Stimulated activated naive B cell treated with anti-CD40 and anti-IgM and Interleukin-4, amounts not matched to agents 10 μg/mL and 1 μg/mL and 100 μg/mL, for 72 hours (primary cell): ENCODE measurements around the gene TMEM39B.
"Not testable (repeated sequence)": the region's sequence is repeated elsewhere in the genome, so short reads cannot be mapped to it uniquely, and the experiment has no call there.

Experiments
- ATAC-seq, 2 donors: fragments of 150-1000 bp; cut with Tn5 transposase; replicated peaks; 2 replicates each; pipeline ENCODE4 v1.10.0; 2021; ENCODE audit warnings: moderate library complexity in 1 of 2
- DNase-seq: peaks from one replicate; pipeline ENCODE4 v3.0.0; 2021
- H3K27ac Mint-ChIP-seq: one replicate; pipeline ENCODE4 v1.8.0; 2022; ENCODE audit warnings: mild to moderate bottlenecking, mixed read lengths
- H3K27me3 Mint-ChIP-seq, 2 donors: one replicate each; pipeline ENCODE4 v1.8.0; 2022; ENCODE audit warnings: mixed read lengths in 2 of 2
- H3K36me3 Mint-ChIP-seq, 2 donors: one replicate each; pipeline ENCODE4 v1.8.0; 2022; ENCODE audit warnings: mixed read lengths in 2 of 2, mild to moderate bottlenecking in 1 of 2
- H3K4me1 Mint-ChIP-seq, 2 donors: one replicate each; pipeline ENCODE4 v1.8.0; 2022; ENCODE audit warnings: mixed read lengths in 2 of 2, mild to moderate bottlenecking in 1 of 2
- H3K4me3 Mint-ChIP-seq, 2 donors: one replicate each; pipeline ENCODE4 v1.8.0; 2022; ENCODE audit warnings: mild to moderate bottlenecking in 2 of 2, mixed read lengths in 2 of 2, moderate library complexity in 1 of 2
- H3K9me3 Mint-ChIP-seq, 2 donors: one replicate each; pipeline ENCODE4 v1.8.0; 2022; ENCODE audit warnings: mixed read lengths in 2 of 2, mild to moderate bottlenecking in 1 of 2

Gene TMEM39B

DNA sequence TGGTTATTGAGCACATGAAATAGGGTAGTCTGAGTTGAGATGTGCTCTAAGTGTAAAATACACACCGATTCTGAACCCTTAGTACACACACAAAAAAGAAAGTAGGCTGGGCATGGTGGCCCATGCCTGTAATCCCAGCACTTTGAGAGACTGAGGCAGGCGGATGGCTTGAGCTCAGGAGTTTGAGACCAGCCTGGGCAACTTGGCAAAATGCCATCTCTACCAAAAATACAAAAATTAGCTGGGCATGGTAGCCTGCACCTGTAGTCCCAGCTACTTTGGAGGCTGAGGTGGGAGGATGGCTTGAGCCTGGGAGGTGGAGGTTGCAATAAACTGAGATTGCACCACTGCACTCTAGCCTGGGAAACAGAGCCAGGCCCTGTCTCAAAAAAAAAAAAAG lies 13.6 kb downstream of the TMEM39B start:
- Mint-ChIP-seq H3K4me1 (peaks cover 6 to 21% of the 10 kb centered on the region in 2 donors), H3K36me3 (peaks cover 28 to 45% of the 10 kb centered on the region in 2 donors)
- not testable (repeated sequence) for H3K4me3 Mint-ChIP-seq, H3K9me3 Mint-ChIP-seq, H3K27ac Mint-ChIP-seq, ATAC-seq, DNase-seq, H3K27me3 Mint-ChIP-seq

DNA sequence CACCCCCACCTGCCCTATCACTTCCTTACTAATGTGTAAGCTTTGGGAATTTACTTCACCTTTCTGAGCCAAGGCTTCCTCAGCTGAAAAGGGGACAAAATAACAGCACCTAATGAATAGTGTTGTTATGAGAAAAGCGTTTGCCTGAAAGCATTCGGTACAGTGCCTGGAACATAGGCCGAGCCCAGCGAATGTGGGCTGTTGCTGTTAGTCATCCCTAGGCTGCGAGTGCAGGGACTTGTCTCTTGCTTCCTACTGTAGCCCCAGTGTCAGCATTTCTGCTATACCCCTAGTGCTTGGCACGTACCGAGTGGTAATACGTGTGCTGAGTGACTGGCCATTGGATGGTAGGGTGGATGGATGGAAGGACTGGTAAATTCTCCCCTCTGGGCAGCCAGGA lies 18.4 kb downstream of the TMEM39B start:
- no peaks in the 10 kb centered on the region for H3K9me3 Mint-ChIP-seq
- DNase-seq: no peak
- ATAC-seq: no peak
- H3K27me3 Mint-ChIP-seq: no peaks in the 10 kb centered on the region
- H3K4me3 Mint-ChIP-seq: no peak overlapping the region
- no peak overlapping the region for H3K27ac Mint-ChIP-seq
- no peaks in the 10 kb centered on the region for H3K4me1 Mint-ChIP-seq
- H3K36me3 Mint-ChIP-seq: peaks cover 33 to 40% of the 10 kb centered on the region in 2 donors

DNA sequence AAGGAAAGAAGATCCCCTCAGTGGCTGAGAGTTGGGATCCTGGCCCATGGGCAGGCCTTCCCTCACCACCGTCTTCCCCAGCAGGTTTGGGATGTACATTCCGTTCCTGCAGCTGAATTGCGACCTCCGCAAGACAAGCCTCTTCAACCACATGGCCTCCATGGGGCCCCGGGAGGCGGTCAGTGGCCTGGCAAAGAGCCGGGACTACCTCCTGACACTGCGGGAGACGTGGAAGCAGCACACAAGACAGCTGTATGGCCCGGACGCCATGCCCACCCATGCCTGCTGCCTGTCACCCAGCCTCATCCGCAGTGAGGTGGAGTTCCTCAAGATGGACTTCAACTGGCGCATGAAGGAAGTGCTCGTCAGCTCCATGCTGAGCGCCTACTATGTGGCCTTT lies 18.9 kb downstream of the TMEM39B start:
- Mint-ChIP-seq H3K27me3 (no peaks in the 10 kb centered on the region), H3K4me1 (no peaks in the 10 kb centered on the region), H3K4me3 (no peak overlapping the region), H3K27ac (no peak overlapping the region), H3K9me3 (no peaks in the 10 kb centered on the region), H3K36me3 (peaks cover 29 to 36% of the 10 kb centered on the region in 2 donors)
- ATAC-seq: no peak
- DNase-seq: no peak

DNA sequence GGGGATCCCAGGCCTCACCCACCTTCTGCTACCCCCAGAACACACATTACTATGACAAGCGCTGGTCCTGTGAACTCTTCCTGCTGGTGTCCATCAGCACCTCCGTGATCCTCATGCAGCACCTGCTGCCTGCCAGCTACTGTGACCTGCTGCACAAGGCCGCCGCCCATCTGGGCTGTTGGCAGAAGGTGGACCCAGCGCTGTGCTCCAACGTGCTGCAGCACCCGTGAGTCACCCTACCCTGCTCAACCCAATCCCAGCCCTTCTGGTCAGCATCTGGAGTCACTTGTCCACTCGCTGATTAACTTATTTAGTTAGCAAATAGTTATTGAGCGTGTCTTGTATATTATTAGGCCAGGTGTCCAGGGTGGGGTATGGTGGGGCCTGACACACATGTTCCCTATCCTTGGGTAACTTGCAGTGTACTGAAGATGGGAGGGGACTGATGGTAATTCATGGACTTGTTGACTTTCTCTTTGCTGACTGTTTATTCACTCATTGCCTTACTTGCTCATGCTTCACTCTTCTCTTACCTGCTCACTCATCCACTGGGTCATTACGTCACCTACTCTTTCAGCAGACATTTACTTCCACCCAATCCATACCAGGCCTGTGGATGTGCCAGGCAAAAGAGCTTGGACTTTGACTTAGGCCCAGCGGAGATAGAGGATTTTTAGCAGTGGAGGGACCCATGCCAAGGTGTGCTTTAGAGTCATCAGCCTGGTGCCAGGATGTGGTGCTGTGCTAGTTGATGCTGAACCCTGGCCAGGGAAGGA lies 22.2 kb downstream of the TMEM39B start:
- Mint-ChIP-seq H3K27ac (peak overlapping the region; percentile 38), H3K9me3 (no peaks in the 10 kb centered on the region), H3K27me3 (no peaks in the 10 kb centered on the region), H3K36me3 (peaks cover 41 to 43% of the 10 kb centered on the region in 2 donors), H3K4me1 (no peaks in the 10 kb centered on the region), H3K4me3 (no peak overlapping the region)
- ATAC-seq (no peak), DNase-seq (no peak)

DNA sequence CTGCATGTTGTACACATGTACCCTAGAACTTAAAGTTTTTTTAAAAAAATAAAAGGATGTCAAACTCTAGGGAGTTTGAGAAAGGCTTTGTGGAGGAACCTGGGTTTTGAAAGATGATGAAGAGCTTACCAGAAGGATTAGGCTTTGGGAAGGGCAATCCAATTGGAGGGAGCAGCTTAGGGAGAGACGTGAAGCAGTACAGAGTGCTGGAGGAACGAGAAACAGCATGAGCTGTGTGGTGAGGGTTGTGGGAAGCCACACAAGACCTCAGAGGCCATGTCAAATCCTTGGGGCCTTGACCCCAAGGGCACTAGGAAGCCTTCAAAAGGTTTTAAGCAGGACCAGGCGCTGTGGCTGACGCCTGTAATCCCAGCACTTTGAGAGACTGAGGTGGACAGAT lies 26.7 kb downstream of the TMEM39B start:
- no peak overlapping the region for H3K27ac Mint-ChIP-seq
- H3K36me3 Mint-ChIP-seq: peaks cover 44 to 52% of the 10 kb centered on the region in 2 donors
- no peaks in the 10 kb centered on the region for H3K4me1 Mint-ChIP-seq
- DNase-seq (no peak), ATAC-seq (no peak)
- H3K27me3 Mint-ChIP-seq: no peaks in the 10 kb centered on the region
- H3K9me3 Mint-ChIP-seq: no peaks in the 10 kb centered on the region
- no peak overlapping the region for H3K4me3 Mint-ChIP-seq

DNA sequence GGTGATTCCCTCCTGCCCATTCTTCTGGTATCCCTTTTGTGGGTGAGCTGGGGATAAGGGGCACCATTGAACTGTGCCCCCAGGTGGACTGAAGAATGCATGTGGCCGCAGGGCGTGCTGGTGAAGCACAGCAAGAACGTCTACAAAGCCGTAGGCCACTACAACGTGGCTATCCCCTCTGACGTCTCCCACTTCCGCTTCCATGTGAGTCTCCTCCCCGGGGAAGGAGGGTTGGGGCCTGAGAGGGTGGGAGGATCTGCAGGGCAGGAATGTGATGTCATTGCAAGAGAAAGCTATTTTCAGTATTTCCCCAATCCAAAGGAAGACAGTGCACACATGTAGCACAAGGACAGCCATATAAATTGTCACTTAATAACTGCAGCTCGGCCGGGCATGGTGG lies 27.6 kb downstream of the TMEM39B start:
- H3K4me3 Mint-ChIP-seq: no peak overlapping the region
- H3K27me3 Mint-ChIP-seq: no peaks in the 10 kb centered on the region
- ATAC-seq (no peak), DNase-seq (no peak)
- H3K4me1 Mint-ChIP-seq: no peaks in the 10 kb centered on the region
- no peaks in the 10 kb centered on the region for H3K9me3 Mint-ChIP-seq
- H3K27ac Mint-ChIP-seq: no peak overlapping the region
- H3K36me3 Mint-ChIP-seq: peaks cover 38 to 42% of the 10 kb centered on the region in 2 donors

DNA sequence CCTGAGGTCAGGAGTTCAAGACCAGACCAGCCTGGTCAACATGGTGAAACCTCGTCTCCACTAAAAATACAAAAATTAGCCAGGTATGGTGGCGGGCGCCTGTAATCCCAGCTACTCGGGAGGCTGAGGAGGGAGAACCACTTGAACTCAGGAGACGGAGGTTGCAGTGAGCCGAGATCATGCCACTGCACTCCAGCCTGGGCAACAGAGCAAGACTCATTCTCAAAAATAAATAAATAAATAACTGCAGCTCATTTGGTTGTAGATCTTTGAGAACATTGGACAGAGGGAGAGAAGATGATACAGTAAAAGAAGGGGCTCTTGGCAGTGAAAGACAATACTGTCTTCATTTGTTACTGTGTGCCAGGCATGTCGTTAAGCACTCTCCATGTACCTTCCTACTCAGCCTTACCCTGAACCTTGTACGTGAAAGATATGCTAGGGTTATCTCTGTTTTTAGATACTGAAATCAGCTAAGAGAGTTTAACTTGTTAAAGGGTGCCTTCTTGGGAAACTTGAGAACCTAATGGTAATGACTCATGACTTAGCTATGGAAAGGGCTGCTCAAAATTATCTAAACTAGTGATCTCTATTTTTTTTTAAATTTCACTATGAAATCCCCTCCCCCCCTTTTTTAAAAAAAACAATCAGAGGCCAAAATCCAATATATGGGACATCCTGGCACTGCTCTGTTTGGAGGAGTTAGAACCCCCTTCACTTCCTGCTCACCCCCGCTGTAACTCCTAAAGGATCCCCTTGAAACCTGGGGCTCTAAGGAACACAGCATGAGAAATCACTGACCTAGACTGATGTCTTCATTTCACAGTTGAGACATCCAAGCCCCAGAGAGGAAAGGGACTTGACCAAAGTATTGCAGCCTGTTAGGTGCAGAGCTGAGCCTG lies 28.3 kb downstream of the TMEM39B start:
- Mint-ChIP-seq H3K36me3 (peaks cover 31 to 38% of the 10 kb centered on the region in 2 donors), H3K27me3 (no peaks in the 10 kb centered on the region), H3K4me1 (no peaks in the 10 kb centered on the region), H3K9me3 (no peaks in the 10 kb centered on the region), H3K4me3 (no peak overlapping the region), H3K27ac (no peak overlapping the region)
- ATAC-seq: no peak
- DNase-seq: no peak

DNA sequence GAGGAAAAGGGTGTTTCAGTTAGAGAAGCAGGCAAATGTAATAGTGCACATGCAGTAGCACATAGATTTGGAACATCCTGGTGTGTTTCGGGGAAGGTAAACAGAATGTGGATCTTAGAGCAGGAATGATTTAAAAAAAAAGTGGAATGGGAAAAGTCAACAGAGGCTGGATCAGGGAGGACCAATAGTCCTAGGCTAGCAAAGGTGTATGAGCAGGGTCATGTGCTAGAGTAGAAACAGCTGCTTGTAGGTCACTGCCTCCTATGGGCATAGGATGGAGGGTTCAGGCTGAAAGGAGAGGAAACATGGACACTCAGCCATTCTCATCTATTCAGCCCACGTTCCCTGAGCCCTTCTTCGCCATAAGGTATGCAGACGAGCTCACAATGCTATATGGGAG lies 31.4 kb downstream of the TMEM39B start:
- Mint-ChIP-seq H3K4me3 (no peak overlapping the region), H3K27me3 (no peaks in the 10 kb centered on the region), H3K4me1 (peaks cover 6 to 14% of the 10 kb centered on the region in 2 donors), H3K27ac (no peak overlapping the region), H3K36me3 (peaks cover 18 to 25% of the 10 kb centered on the region in 2 donors), H3K9me3 (no peaks in the 10 kb centered on the region)
- no peak for DNase-seq
- no peak for ATAC-seq

DNA sequence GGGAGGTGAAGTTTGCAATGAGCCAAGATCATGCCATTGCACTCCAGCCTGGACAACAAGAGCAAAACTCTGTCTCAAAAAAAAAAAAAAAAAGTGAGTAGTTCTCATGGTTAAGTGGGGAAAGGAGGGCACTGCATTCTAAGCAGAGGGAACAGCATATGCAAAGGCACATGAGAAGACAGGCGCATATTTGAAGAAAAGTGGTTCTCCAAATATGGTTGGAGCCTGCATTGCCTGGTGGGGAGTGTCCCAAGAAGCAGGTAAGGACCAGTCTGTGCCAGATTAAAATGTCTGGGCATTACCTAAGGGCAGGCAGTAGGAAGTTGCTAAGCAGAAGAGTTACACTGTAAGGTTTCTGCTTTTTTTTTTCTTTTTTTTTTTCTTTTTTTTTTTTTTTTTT lies 32.6 kb downstream of the TMEM39B start:
- H3K4me1 Mint-ChIP-seq: peaks cover 13 to 24% of the 10 kb centered on the region in 2 donors
- H3K4me3 Mint-ChIP-seq: no peak overlapping the region
- H3K9me3 Mint-ChIP-seq: no peaks in the 10 kb centered on the region
- ATAC-seq: no peak
- H3K27me3 Mint-ChIP-seq: no peaks in the 10 kb centered on the region
- no peak for DNase-seq
- peaks cover 22 to 24% of the 10 kb centered on the region in 2 donors for H3K36me3 Mint-ChIP-seq
- H3K27ac Mint-ChIP-seq: no peak overlapping the region

DNA sequence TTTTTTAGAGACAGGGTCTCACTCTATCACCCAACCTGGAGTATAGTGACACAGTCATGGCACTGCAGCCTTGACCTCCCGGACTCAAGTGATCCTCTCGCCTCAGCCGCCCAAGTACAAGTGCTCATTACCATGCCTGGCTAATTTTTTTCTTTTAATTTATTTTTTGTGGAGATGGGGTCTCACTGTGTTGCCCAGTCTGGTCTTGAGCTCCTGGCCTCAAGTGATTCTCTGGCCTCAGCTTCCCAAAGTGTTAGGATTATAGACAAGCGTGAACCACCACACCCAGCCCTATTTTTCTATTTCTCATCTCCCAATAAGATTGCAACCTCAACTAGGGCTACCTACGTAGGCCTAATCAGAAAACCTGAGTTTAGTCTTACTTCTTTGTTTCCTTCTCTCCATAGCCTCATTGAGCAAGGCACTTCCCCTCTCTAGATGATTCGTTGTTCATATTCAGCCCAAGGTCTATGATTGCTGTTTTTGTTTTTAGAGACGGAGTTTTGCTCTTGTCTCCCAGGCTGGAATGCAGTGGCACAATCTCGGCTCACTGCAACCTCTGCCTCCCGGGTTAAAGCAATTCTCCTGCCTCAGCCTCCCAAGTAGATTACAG lies 34.0 kb downstream of the TMEM39B start:
- H3K36me3 Mint-ChIP-seq: peaks cover 12 to 20% of the 10 kb centered on the region in 2 donors
- ATAC-seq (no peak), DNase-seq (no peak)
- H3K4me3 Mint-ChIP-seq: peak overlapping the region; percentile 33 to 98
- H3K4me1 Mint-ChIP-seq: peaks cover 22 to 39% of the 10 kb centered on the region in 2 donors
- H3K27ac Mint-ChIP-seq: peak overlapping the region; percentile 26
- H3K27me3 Mint-ChIP-seq: no peaks in the 10 kb centered on the region
- H3K9me3 Mint-ChIP-seq: no peaks in the 10 kb centered on the region

DNA sequence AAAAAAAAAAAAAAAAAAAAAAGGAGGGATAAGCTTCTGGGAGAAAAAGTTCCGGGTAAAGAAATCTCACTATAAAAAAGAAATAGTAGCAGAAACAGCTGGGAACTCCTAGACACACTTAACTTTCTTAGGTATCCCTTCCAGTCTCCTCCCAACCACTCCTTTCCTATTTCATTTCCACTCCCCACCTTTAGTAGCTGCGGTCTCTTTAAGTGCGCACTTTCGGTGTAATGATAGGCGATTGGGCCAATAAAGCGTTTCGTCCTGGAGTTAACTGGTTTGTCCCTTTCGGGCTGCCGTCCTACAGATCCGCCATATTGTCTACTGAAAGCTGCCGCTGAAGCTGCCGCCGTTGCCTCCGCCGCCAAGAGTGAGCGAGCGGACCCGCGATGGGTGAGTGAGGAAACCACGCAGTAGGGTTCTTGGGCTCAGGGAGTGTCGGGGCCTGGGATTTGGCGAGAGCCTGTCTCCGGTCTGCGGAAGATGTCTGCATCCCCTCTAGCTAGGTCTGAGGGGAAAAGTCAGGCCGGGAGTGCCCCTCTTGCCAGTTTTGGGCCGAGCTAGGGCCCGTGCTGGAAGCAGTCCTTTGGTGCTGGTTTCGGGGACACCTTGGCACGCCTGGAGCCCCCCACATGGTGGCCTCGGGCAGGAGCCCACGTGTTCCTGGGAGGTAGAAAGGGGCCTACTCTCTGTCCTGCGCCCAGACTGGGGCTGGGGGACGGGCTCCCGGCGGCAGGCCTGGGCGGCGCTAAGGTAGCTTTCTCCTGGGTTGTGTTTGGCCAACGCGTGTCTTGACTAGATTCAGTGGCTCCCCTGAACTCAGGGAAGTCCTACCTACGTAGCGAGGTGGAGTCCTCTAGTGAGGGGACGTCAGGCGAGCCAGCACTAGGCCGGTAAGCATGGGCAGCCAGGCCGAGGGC lies 35.3 kb downstream of the TMEM39B start, which contains the start of gene KPNA6:
TSS of gene KPNA6 (plus strand) at position 315 of the 920 bp plus-strand sequence. CDS start at position 390, 75 bp downstream.
- DNase-seq (peak; percentile 89), ATAC-seq (peak; percentile 76 to 84)
- Mint-ChIP-seq H3K4me3 (peak within 1 kb of the TSS; percentile 98 to 99), H3K27me3 (no peaks in the 10 kb centered on the region), H3K4me1 (peaks cover 28 to 46% of the 10 kb centered on the region in 2 donors), H3K36me3 (peaks cover 3 to 16% of the 10 kb centered on the region in 2 donors), H3K9me3 (no peaks in the 10 kb centered on the region), H3K27ac (peak within 1 kb of the TSS; percentile 99)

DNA sequence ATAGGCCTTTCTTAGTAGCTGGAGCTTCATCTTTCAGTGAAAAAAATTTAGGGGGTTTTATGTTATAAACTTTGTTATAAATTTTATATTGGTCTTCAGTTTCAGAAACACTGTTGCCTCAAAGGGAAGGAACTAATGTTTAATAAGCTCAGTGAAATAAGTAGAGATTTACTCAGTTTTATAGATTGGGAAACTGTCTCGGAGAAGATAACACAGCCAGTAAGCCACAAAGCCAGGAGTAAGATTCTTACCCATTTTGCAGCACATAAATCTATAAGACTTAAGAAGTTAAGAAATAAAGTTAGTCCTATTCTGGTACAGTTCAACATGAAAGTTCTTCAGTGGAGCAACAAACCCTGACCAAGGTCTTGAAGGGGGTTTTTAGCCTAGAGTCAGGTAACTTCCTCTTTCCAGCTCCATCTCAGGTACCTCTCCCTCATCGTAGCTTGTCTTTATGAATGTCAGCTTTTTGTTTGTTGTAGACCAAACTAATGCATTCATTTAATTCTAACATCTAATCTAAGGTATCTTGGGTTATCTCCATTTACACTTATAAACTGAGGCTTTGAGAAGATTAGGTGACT lies 38.4 kb downstream of the TMEM39B start:
- ATAC-seq: peak; percentile 56 to 63
- Mint-ChIP-seq H3K27ac (peak overlapping the region; percentile 68), H3K4me3 (peak overlapping the region; percentile 19 to 53), H3K4me1 (peaks cover 31 to 58% of the 10 kb centered on the region in 2 donors), H3K36me3 (peaks cover 3 to 20% of the 10 kb centered on the region in 2 donors), H3K9me3 (no peaks in the 10 kb centered on the region), H3K27me3 (no peaks in the 10 kb centered on the region)
- no peak for DNase-seq

DNA sequence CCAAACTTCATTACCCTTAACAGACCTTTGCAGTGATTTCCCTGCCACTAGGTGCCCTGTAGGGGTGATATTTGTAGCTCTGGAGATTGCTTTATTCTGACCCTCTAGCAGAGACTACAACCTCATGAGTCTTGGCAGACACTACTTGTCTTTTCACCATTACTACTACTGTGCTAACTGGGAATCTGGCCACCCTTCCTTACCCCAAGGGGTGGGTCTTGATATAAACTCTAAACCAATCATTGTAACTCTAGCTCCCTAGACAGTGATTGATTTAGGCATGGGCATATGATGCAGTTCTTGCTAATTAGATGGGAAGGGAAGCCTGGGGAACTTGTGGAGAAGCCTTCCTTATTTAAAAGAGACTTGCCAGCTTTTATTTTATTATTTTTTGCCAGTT lies 39.0 kb downstream of the TMEM39B start:
- Mint-ChIP-seq H3K36me3 (peaks cover 6 to 22% of the 10 kb centered on the region in 2 donors), H3K4me1 (peaks cover 35 to 63% of the 10 kb centered on the region in 2 donors), H3K9me3 (no peaks in the 10 kb centered on the region), H3K27me3 (no peaks in the 10 kb centered on the region), H3K4me3 (peak overlapping the region in 1 of 2 donors; percentile 19), H3K27ac (peak overlapping the region; percentile 68)
- ATAC-seq: no peak
- no peak for DNase-seq
